GM15510 (cell line): ENCODE results near the gene FOXN1.

Source experiments
- POLR2A ChIP-seq: IDR thresholded peaks from 3 replicates; pipeline ENCODE4 v1.6.1; 2011; ENCODE audit warnings: borderline replicate concordance; ENCODE audit not compliant: insufficient read length; ENCODE audit errors: extremely low read depth

The FOXN1 gene

GRCh38 chr17:28544402-28545140 is 38.4 kb downstream of the FOXN1 start:
- TF ChIP-seq POLR2A = no peak

DNA sequence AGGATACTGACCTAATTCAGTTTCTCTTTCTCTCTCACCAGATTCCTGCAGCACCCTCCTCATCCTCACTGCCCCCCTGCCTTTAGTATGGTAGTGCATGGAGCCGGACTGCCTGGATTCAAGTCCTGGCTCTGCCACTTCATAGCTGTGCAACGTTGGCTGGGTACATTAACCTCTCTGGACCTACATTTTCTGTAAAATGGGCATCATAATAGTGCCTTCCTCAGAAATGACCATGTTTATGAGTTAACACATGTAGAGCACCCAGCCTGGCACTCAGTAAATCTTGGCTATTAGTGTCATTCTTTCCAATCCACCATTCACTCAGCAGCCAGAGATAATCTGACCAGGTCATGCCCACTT is 39.0 kb downstream of the FOXN1 start:
- TF ChIP-seq POLR2A = no peak

- TF ChIP-seq POLR2A = no peak
Observed at GRCh38 chr17:28545787-28546415, 39.8 kb downstream of the FOXN1 start.

GRCh38 chr17:28547096-28547622 is 41.0 kb downstream of the FOXN1 start:
- no peak for TF ChIP-seq POLR2A

GRCh38 chr17:28547623-28548416 is 41.7 kb downstream of the FOXN1 start:
- peak; percentile 13 for TF ChIP-seq POLR2A

GRCh38 chr17:28548417-28549130 is 42.4 kb downstream of the FOXN1 start:
- no peak for TF ChIP-seq POLR2A

DNA sequence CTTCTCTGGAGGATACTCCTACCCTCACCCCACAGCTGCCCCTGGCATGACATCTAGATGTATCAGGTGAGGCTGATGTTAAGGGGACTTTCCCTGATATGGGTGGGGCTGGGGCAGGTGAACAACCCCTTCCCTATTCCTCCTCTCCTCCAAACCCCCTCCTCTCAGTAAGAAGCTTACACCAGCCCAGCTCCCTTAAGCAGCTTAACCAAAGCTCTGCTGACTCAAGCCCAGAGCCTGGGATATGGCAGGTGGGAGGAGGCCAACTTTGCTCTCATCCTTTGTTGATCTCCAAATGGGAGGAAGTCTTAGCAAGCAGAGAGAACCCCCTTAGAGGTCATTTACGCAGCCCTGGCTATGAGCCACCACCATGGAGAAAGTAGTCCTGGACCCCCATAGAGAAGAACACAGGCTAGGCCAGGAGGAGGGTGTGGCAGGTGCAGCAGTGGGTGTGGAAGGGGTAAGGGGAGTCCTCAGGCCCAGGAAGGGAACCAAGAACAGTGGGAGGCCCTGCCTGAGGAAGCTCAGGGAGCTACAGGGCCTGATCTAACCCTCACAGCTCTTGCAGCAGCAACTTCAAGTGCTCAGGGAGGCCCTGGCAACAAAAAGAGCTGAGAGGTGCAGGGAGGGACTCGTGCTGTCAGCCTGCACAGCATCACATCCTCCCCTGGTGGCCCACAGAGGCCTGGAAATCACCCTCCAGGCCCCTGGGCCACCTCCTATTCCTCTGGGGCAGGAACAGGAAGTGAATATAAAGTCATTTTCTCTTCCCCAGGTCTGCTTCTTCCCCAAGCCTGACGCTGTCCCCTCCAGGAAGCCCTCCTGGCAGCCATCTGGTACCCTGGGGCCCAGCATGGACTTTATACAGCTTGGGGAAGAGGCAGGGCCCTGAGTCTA is 43.3 kb downstream of the FOXN1 start:
- TF ChIP-seq POLR2A = no peak

GRCh38 chr17:28550858-28551257 is 44.7 kb downstream of the FOXN1 start:
- TF ChIP-seq POLR2A = no peak

- no peak for TF ChIP-seq POLR2A
Observed at GRCh38 chr17:28551421-28552175, 45.5 kb downstream of the FOXN1 start.

DNA sequence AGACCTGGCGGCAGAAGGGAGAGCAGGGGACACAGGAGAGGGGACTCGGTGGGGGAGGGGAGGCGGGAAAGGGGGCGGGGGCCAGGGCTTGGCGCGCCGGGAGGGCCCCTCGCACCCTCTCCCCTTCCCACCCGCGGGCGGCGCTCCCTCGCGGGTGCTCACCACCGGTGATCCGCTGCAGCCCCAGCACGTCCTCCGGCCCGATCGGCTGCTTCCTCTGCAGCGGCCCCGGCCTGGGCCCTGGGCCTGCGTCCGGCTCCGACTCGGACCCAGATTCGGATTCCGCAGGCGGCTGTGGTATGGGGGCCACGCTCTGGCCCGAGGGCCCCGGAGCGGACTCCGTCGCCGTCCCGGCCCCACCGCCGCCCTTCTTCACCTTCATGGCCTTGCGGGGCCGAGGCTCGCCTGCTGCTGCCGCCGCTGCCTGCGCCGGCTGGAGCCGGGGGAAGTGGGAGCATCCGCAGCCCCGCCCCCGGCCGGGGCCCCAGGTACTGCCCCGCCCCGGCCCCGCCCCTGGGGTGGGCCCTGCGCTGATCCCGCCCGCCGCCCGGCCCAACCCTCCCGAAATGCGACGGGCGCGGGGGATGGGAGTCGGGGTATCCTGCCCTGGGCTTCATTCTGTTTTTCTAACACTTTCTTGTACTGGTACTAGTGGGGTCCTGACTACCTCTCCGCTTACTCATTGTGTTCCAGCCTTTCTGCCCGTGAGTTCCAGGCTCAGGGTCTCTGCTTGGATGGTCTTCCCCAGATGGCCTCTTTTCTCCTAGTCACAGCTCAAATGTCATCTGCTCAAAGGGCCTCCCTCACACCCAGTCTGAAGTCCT is 46.2 kb downstream of the FOXN1 start, which contains the start of gene UNC119:
Gene UNC119, minus strand, starts transcription at position 449 of the 824 bp plus-strand sequence. Its CDS starts 67 bp downstream, at position 382.
- TF ChIP-seq POLR2A = peak; percentile 82

DNA sequence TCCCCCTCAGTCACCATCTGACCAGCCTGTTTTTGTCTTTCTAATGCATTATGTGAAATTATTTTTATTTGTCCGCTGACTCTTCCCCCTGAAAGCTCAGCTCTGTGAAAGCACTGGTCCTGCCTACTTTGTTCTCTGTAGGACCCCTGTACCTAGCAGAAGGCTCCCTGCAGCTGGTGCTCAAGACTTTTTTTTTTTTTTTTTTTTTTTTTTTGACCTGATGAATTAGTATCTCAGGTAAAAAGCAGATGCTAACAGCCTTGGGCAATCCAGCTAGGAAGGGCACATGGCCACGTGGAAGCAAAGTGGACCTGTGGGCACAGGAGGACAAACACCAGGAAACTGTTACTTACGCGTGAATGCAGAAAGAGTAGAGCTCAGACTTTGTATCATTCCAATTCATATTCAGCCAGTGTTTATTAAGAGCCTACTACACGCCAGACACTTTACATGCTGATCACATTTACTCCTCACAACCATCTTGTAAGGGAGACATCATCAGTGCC is 46.9 kb downstream of the FOXN1 start:
- TF ChIP-seq POLR2A = no peak

DNA sequence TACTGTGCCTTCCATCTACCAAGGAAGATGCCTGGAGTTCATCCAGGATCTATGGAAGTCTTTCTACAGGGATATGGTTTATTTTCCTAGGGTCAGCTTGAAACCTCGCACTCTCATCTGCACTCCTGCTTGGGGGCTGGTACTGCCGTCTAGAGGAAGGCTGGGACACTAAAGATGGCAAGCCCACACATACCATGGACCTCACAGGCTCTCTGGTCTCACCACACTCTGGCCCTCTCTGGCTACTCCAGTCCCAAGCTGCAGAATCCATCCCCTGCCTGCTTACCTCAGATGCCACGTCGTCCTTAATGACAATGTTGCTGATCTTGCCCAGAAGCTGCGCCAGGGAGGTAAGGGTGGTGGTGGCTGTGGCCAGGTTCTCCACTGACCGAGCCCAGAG is 48.4 kb downstream of the FOXN1 start:
- no peak for TF ChIP-seq POLR2A

DNA sequence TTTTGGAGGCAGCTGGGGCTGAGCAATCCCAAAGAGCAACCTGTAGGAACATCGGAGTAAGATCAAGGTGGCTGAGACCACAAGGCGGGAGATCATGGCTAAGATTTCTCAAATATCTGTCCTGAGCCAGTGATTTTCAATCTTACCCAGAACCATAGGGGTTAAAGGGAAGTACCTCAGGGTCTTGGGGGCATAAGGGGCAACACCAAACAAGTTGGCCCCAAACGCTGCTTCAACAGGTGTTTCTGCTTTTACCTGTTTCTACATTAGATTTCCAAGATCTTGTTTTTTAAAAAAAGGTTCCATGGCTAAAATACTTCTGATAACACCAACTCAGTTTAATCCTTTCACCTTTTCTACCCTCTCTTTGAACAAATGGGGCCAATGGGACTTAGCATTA is 48.9 kb downstream of the FOXN1 start:
- TF ChIP-seq POLR2A = no peak

- TF ChIP-seq POLR2A = no peak
Observed at GRCh38 chr17:28563475-28563874, 57.3 kb downstream of the FOXN1 start.
